Colonic mucosa (tissue), 4 donors: ENCODE data around the gene ZSWIM7. TPM values are rescaled to one million over a fixed set of nuclear protein-coding genes. Genes with fewer than 3 reads are reported as not detected.

ENCODE experiments used
- DNase-seq: peaks from one replicate; pipeline ENCODE4 v3.0.0-alpha.2; 2020
- H3K27ac ChIP-seq: fragments of 200-600 bp; one replicate; pipeline ENCODE4 v1.8.0; 2021
- H3K27me3 ChIP-seq: fragments of 200-600 bp; one replicate; pipeline ENCODE4 v1.8.0; 2021
- H3K36me3 ChIP-seq: fragments of 200-600 bp; one replicate; pipeline ENCODE4 v1.8.0; 2021
- H3K4me1 ChIP-seq: fragments of 200-600 bp; one replicate; pipeline ENCODE4 v1.8.0; 2021; ENCODE audit warnings: mild to moderate bottlenecking
- H3K4me3 ChIP-seq: fragments of 200-600 bp; one replicate; pipeline ENCODE4 v1.8.0; 2021
- H3K9ac ChIP-seq, 2 donors: one replicate each; pipeline ENCODE4 v1.7.0; 2013; ENCODE audit warnings: control low read depth in 2 of 2, low read depth in 2 of 2, low read length in 2 of 2
- H3K9me3 ChIP-seq: fragments of 200-600 bp; one replicate; pipeline ENCODE4 v1.8.0; 2021
- intact Hi-C: fragments of 100-400 bp; cut with DNase I; formaldehyde crosslinking; loops from one replicate; pipeline ENCODE4 v1.14.1; 2022
- total RNA-seq, 2 donors: library from RNA; stranded (reverse); fragmentation: NEBNext Ultra II Directional in 1 of 2; extraction: Animal tissue kit (Norgen Biotek cat#: 25700) in 1 of 2; gene quantifications; one replicate each; pipeline ENCODE4 v1.2.1, GENCODE V29; 2021
- TF ChIP-seq, protein P1 (sequence below): fragments of 200-600 bp; IDR thresholded peaks from one replicate; pipeline ENCODE4 v1.8.0; 2022; ENCODE audit warnings: antibody characterized with exemption, mild to moderate bottlenecking
- donor health status: healthy.
- donor health status: DM: no; HTN: no; CAD: no.
- donor health status: DM: no; HTN: no; CAD: no.

Gene ZSWIM7
- total RNA-seq, 2 donors from 2014 or later, result 17.7 to 18.8 TPM

DNA sequence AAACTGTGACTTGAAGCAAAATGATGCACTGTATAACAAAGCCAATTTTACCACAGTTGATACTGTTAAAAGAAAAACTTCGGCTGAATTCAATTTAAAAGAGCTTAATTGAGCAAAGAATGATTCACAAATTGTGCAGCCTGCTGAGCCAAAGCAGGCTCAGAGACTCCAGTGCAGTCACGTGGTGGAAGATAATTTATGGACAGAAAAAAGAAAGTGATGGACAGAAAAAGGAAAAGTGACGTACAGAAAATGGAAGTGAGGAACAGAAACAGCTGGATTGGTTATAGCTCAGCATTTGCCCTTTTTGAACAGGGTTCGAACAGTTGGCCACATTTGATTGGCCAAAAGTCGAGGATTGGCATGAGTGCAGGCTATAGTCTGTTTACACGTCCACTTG, 25.7 kb downstream of the ZSWIM7 start:
- H3K27me3 ChIP-seq, result no peaks in the 10 kb centered on the region
- intact Hi-C loops, result no loop called here
- TF ChIP-seq, protein P1, sequence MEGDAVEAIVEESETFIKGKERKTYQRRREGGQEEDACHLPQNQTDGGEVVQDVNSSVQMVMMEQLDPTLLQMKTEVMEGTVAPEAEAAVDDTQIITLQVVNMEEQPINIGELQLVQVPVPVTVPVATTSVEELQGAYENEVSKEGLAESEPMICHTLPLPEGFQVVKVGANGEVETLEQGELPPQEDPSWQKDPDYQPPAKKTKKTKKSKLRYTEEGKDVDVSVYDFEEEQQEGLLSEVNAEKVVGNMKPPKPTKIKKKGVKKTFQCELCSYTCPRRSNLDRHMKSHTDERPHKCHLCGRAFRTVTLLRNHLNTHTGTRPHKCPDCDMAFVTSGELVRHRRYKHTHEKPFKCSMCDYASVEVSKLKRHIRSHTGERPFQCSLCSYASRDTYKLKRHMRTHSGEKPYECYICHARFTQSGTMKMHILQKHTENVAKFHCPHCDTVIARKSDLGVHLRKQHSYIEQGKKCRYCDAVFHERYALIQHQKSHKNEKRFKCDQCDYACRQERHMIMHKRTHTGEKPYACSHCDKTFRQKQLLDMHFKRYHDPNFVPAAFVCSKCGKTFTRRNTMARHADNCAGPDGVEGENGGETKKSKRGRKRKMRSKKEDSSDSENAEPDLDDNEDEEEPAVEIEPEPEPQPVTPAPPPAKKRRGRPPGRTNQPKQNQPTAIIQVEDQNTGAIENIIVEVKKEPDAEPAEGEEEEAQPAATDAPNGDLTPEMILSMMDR, result no peak
- no peak overlapping the region for H3K4me3 ChIP-seq
- H3K36me3 ChIP-seq, result no peaks in the 10 kb centered on the region
- no peaks in the 10 kb centered on the region for H3K9me3 ChIP-seq
- H3K9ac ChIP-seq, result no peak overlapping the region
- no peaks in the 10 kb centered on the region for H3K4me1 ChIP-seq
- H3K27ac ChIP-seq, result no peak overlapping the region
- DNase-seq, result no peak

DNA sequence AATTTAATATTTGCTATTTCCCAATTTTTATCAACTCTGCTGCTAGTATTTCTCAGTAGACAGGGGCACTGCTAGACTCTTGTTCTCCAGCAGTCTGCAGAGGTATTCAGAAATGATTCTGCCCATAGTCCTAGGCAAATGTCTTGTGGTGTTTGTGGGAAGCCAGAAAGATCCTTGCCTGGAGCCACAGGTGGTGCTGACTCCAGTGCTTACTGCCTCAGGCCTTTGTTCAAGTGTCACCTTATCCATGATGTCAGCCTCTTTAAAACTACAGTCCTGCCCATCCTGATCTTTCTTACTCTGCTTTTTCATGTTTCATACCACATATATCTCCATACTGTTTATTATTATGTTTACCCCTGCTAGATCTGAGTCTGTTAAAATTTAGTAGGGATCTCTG, 26.5 kb downstream of the ZSWIM7 start:
- Histone ChIP-seq H3K4me3 (no peak overlapping the region), H3K27ac (no peak overlapping the region), H3K27me3 (no peaks in the 10 kb centered on the region), H3K9ac (no peak overlapping the region), H3K4me1 (no peaks in the 10 kb centered on the region), H3K9me3 (no peaks in the 10 kb centered on the region), H3K36me3 (no peaks in the 10 kb centered on the region)
- TF ChIP-seq, protein P1, result no peak
- intact Hi-C loops, result no loop called here
- DNase-seq, result no peak

- TF ChIP-seq, protein P1, result no peak
- Histone ChIP-seq H3K27ac (no peak overlapping the region), H3K9me3 (no peaks in the 10 kb centered on the region), H3K4me3 (no peak overlapping the region), H3K4me1 (peaks cover under 1% of the 10 kb centered on the region), H3K27me3 (no peaks in the 10 kb centered on the region), H3K9ac (no peak overlapping the region), H3K36me3 (no peaks in the 10 kb centered on the region)
- intact Hi-C loops, result no loop called here
- no peak for DNase-seq
Measured at GRCh38 chr17:15972497-15972951, 27.0 kb downstream of the ZSWIM7 start.

- H3K36me3 ChIP-seq, result no peaks in the 10 kb centered on the region
- no peaks in the 10 kb centered on the region for H3K9me3 ChIP-seq
- H3K27ac ChIP-seq, result no peak overlapping the region
- no peak for DNase-seq
- no peak overlapping the region for H3K4me3 ChIP-seq
- TF ChIP-seq, protein P1, result no peak
- intact Hi-C loops, result no loop called here
- peaks cover 7% of the 10 kb centered on the region for H3K4me1 ChIP-seq
- H3K9ac ChIP-seq, result no peak overlapping the region
- H3K27me3 ChIP-seq, result no peaks in the 10 kb centered on the region
Measured at GRCh38 chr17:15971882-15972281, 27.6 kb downstream of the ZSWIM7 start.

DNA sequence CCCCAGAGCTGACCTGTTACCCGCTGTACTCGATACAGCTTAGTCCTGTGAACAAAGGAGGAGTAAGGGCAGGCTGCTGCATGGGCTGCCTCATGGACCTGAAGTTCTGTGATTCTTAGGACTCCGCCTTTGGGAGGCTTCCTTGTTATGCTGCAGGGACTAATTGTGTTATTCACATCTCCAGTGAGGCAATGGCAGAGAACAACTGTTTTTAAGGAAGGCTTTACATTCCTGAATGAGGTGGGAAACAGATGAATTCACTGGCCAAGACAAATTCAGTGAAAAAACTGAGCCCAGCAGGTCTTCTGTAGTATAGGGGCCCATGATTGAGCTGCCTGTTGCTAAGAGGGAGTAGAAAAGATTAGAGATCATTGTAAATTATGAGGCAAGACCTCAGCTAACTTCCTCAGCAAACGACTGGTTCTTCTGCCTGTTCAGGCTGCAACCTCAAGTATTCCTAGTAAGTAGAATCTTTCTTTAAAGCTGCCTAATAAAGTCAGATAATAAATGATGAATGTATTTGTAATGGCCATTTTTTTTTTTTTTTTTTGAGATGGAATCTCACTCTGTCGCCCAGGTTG, 28.3 kb downstream of the ZSWIM7 start:
- no peak overlapping the region for H3K9ac ChIP-seq
- no peak overlapping the region for H3K27ac ChIP-seq
- no peak overlapping the region for H3K4me3 ChIP-seq
- peaks cover 14% of the 10 kb centered on the region for H3K4me1 ChIP-seq
- H3K36me3 ChIP-seq, result no peaks in the 10 kb centered on the region
- no peaks in the 10 kb centered on the region for H3K9me3 ChIP-seq
- TF ChIP-seq, protein P1, result no peak
- intact Hi-C loops, result no loop called here
- no peaks in the 10 kb centered on the region for H3K27me3 ChIP-seq
- no peak for DNase-seq
